ENCODE results near the gene DCC. TPM values are rescaled to one million over a fixed set of nuclear protein-coding genes. Genes with fewer than 3 reads are reported as not detected.

Gene DCC
- total RNA-seq, 1 experiment from 2014 or later: not detected

DNA sequence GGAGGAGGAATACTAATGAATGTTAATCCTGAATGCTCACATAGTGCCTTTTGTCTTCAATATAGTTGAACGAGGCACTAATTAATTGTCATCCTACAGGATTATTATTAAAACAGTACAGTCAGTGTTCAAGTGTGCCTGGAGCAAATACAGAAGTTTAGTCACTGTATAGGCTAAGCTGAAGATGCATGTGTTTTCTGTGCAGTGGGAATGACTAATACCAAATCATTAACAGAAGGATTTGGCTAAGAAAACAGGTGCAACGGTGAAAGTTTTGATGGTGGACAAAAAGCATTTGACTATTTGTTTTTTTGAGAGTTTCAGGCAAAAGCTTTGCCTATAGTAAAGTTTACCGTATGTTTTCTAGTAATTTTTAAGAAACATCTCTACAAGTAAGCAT lies 62.8 kb downstream of the DCC start:
- H3K36me3 ChIP-seq (ENCODE audit: control insufficient read depth in 1 of 2, insufficient read depth in 2 of 2, low read length in 2 of 2): no peaks in the 10 kb centered on the region; a peak in 1 of 4 replicates
- no peak overlapping the region for H3K4me3 ChIP-seq (replicated peaks in 1 of 2; ENCODE audit: low read depth in 1 of 2, low read length in 2 of 2)
- H2AFZ ChIP-seq (ENCODE audit: low read depth, low read length, poor library complexity, severe bottlenecking): no peak overlapping the region
- DNase-seq (ENCODE audit: low read depth, low spot score) (no peak), ATAC-seq (no peak)
- H3K4me1 ChIP-seq (ENCODE audit: control insufficient read depth in 1 of 2, insufficient read depth in 2 of 2, low read length in 2 of 2): no peaks in the 10 kb centered on the region
- H3K9me2 ChIP-seq (ENCODE audit: insufficient read depth): no peaks in the 10 kb centered on the region
- intact Hi-C loops (cut with micrococcal nuclease): no loop called here
- POLR2A ChIA-PET: no interaction called here
- TF ChIP-seq, protein P1, sequence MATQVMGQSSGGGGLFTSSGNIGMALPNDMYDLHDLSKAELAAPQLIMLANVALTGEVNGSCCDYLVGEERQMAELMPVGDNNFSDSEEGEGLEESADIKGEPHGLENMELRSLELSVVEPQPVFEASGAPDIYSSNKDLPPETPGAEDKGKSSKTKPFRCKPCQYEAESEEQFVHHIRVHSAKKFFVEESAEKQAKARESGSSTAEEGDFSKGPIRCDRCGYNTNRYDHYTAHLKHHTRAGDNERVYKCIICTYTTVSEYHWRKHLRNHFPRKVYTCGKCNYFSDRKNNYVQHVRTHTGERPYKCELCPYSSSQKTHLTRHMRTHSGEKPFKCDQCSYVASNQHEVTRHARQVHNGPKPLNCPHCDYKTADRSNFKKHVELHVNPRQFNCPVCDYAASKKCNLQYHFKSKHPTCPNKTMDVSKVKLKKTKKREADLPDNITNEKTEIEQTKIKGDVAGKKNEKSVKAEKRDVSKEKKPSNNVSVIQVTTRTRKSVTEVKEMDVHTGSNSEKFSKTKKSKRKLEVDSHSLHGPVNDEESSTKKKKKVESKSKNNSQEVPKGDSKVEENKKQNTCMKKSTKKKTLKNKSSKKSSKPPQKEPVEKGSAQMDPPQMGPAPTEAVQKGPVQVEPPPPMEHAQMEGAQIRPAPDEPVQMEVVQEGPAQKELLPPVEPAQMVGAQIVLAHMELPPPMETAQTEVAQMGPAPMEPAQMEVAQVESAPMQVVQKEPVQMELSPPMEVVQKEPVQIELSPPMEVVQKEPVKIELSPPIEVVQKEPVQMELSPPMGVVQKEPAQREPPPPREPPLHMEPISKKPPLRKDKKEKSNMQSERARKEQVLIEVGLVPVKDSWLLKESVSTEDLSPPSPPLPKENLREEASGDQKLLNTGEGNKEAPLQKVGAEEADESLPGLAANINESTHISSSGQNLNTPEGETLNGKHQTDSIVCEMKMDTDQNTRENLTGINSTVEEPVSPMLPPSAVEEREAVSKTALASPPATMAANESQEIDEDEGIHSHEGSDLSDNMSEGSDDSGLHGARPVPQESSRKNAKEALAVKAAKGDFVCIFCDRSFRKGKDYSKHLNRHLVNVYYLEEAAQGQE (IDR thresholded peaks at IDR 0.05; ENCODE audit: low read depth): no peak
- TF ChIP-seq RAD21 (IDR thresholded peaks at IDR 0.05; ENCODE audit: low read depth): no peak
- no peak for TF ChIP-seq POLR2AphosphoS5 (IDR thresholded peaks at IDR 0.05; ENCODE audit: low read depth, low read length)
- no peak for TF ChIP-seq JUND (IDR thresholded peaks at IDR 0.05)
- TF ChIP-seq, protein P2, sequence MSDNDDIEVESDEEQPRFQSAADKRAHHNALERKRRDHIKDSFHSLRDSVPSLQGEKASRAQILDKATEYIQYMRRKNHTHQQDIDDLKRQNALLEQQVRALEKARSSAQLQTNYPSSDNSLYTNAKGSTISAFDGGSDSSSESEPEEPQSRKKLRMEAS (IDR thresholded peaks at IDR 0.05): no peak
- TF ChIP-seq ZNF274 (IDR thresholded peaks at IDR 0.05; ENCODE audit: low read depth, low read length): no peak
- no peak for TF ChIP-seq ELF1 (IDR thresholded peaks at IDR 0.05; ENCODE audit: borderline replicate concordance, low read depth)
- TF ChIP-seq EGR1 (IDR thresholded peaks at IDR 0.05; ENCODE audit: low read depth): no peak
- H3K27ac ChIP-seq (ENCODE audit: low read depth, low read length): no peak overlapping the region
- no peaks in the 10 kb centered on the region for H4K20me1 ChIP-seq (ENCODE audit: insufficient read depth)
- no peak overlapping the region for H3K4me2 ChIP-seq (ENCODE audit: low read length)
- BruUV-seq (replicated peaks): no TSS peak
- RAD21 ChIA-PET (ENCODE audit: low non-redundant PET in 1 of 2, low total read pairs in 2 of 2, uncharacterized antibody in 2 of 2, unreplicated experiment in 2 of 2): no interaction called here
- CTCF ChIA-PET: no interaction called here
- no peak overlapping the region for H3K9ac ChIP-seq (ENCODE audit: low read length)
- no peaks in the 10 kb centered on the region for H3K79me2 ChIP-seq (ENCODE audit: insufficient read depth, low read length)
- H3K27me3 ChIP-seq (ENCODE audit: insufficient read depth, low read length): no peaks in the 10 kb centered on the region
- H3K9me3 ChIP-seq (ENCODE audit: control insufficient read depth in 1 of 2, insufficient read depth in 1 of 2, low read depth in 1 of 2, low read length in 2 of 2): peaks cover 2 to 13% of the 10 kb centered on the region in 2 experiments; a peak in 2 of 4 replicates

Data from HCT116 (cell line).